ENCODE data around the gene ZFP62. TPM values are rescaled to one million over a fixed set of nuclear protein-coding genes. Genes with fewer than 3 reads are reported as not detected.

The ZFP62 gene
- total RNA-seq, 1 experiment from 2014 or later = 30.7 TPM

DNA sequence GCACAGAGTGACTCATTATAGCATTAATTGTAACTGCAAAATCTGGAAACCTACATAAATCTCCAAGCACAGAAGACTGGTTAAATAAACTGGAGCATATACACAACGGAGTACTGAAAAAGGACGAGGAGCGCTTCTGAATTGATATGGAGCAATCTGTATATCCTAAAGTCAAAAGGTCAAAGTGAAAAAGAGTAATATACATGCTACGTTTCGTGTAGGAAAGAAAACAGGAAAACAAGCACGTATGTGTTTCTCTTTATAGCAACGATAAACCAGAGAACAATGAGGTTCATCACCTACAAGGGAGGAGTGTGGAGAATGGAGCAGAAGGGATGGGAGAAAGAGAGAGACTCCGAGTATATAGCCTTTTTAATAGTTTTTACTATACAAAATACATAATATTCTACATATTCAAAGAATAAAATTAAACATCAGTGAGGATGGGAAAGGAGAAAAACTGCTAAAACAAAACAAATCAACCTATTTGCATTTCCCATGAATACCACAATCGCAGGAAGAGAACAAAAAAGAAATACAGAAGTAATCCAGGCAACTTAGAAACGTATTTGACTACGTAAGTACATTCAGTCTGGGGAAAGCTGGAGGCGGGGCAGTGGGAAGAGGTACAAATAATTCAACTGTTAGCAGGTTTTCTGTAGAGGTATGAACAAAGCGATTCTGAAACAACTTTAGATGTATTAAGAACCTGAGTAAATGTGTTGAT, 7.8 kb downstream of the ZFP62 start:
- H3K27me3 ChIP-seq (ENCODE audit: insufficient read depth, low read length) = no peaks in the 10 kb centered on the region
- peaks cover 27 to 68% of the 10 kb centered on the region in 2 experiments for H3K36me3 ChIP-seq (ENCODE audit: control insufficient read depth in 1 of 2, insufficient read depth in 2 of 2, low read length in 2 of 2)
- no peak overlapping the region for H3K27ac ChIP-seq (ENCODE audit: low read depth, low read length)
- H3K4me2 ChIP-seq (ENCODE audit: low read length) = no peak overlapping the region
- TF ChIP-seq RAD21 (IDR thresholded peaks at IDR 0.05; ENCODE audit: low read depth) (no peak), REST (IDR thresholded peaks at IDR 0.05; ENCODE audit: low read depth) (no peak), POLR2A (IDR thresholded peaks at IDR 0.05; ENCODE audit: borderline replicate concordance, extremely low read depth, insufficient read depth, insufficient read length) (no peak)
- H3K9ac ChIP-seq (ENCODE audit: low read length) = no peak overlapping the region
- DNase-seq (ENCODE audit: low read depth, low spot score) (no peak), ATAC-seq (no peak)
- ChIA-PET POLR2A (no interaction called here), RAD21 (ENCODE audit: low non-redundant PET in 1 of 2, low total read pairs in 2 of 2, uncharacterized antibody in 2 of 2, unreplicated experiment in 2 of 2) (no interaction called here), CTCF (no interaction called here)
- no peak overlapping the region for H3K4me3 ChIP-seq (replicated peaks in 1 of 2; ENCODE audit: low read depth in 1 of 2, low read length in 2 of 2)
- H3K79me2 ChIP-seq (ENCODE audit: insufficient read depth, low read length) = peaks cover 20% of the 10 kb centered on the region
- no peaks in the 10 kb centered on the region for H3K9me2 ChIP-seq (ENCODE audit: insufficient read depth)
- peaks cover 25 to 34% of the 10 kb centered on the region in 2 experiments; a peak in 3 of 4 replicates for H3K9me3 ChIP-seq (ENCODE audit: control insufficient read depth in 1 of 2, insufficient read depth in 1 of 2, low read depth in 1 of 2, low read length in 2 of 2)
- H2AFZ ChIP-seq (ENCODE audit: low read depth, low read length, poor library complexity, severe bottlenecking) = no peak overlapping the region
- no TSS peak for BruUV-seq (replicated peaks)
- H4K20me1 ChIP-seq (ENCODE audit: insufficient read depth) = no peaks in the 10 kb centered on the region
- intact Hi-C loops (cut with micrococcal nuclease) = no loop called here
- no peaks in the 10 kb centered on the region for H3K4me1 ChIP-seq (ENCODE audit: control insufficient read depth in 1 of 2, insufficient read depth in 2 of 2, low read length in 2 of 2)

- intact Hi-C loops (cut with micrococcal nuclease) = no loop called here
- Histone ChIP-seq H4K20me1 (ENCODE audit: insufficient read depth) (no peaks in the 10 kb centered on the region), H3K9ac (ENCODE audit: low read length) (no peak overlapping the region), H3K27me3 (ENCODE audit: insufficient read depth, low read length) (no peaks in the 10 kb centered on the region), H3K36me3 (ENCODE audit: control insufficient read depth in 1 of 2, insufficient read depth in 2 of 2, low read length in 2 of 2) (peaks cover 27 to 71% of the 10 kb centered on the region in 2 experiments), H3K4me2 (ENCODE audit: low read length) (no peak overlapping the region), H3K9me3 (ENCODE audit: control insufficient read depth in 1 of 2, insufficient read depth in 1 of 2, low read depth in 1 of 2, low read length in 2 of 2) (peaks cover 25 to 35% of the 10 kb centered on the region in 2 experiments; a peak in 3 of 4 replicates), H3K9me2 (ENCODE audit: insufficient read depth) (no peaks in the 10 kb centered on the region), H2AFZ (ENCODE audit: low read depth, low read length, poor library complexity, severe bottlenecking) (no peak overlapping the region), H3K4me1 (ENCODE audit: control insufficient read depth in 1 of 2, insufficient read depth in 2 of 2, low read length in 2 of 2) (no peaks in the 10 kb centered on the region), H3K79me2 (ENCODE audit: insufficient read depth, low read length) (peaks cover 18% of the 10 kb centered on the region), H3K4me3 (replicated peaks in 1 of 2; ENCODE audit: low read depth in 1 of 2, low read length in 2 of 2) (no peak overlapping the region), H3K27ac (ENCODE audit: low read depth, low read length) (no peak overlapping the region)
- CTCF ChIA-PET = no interaction called here
- ATAC-seq = no peak
- POLR2A ChIA-PET = no interaction called here
- no peak for DNase-seq (ENCODE audit: low read depth, low spot score)
- RAD21 ChIA-PET (ENCODE audit: low non-redundant PET in 1 of 2, low total read pairs in 2 of 2, uncharacterized antibody in 2 of 2, unreplicated experiment in 2 of 2) = no interaction called here
- no TSS peak for BruUV-seq (replicated peaks)
- TF ChIP-seq YY1 (IDR thresholded peaks at IDR 0.05; ENCODE audit: extremely low read depth, insufficient replicate concordance, low read depth, low read length) (no peak), ZNF274 (IDR thresholded peaks at IDR 0.05; ENCODE audit: low read depth, low read length) (no peak), ELF1 (IDR thresholded peaks at IDR 0.05; ENCODE audit: borderline replicate concordance, low read depth) (no peak), EZH2phosphoT487 (IDR thresholded peaks at IDR 0.05; ENCODE audit: borderline replicate concordance) (no peak), EZH2 (IDR thresholded peaks at IDR 0.05) (no peak), ATF3 (IDR thresholded peaks at IDR 0.05) (no peak), RAD21 (IDR thresholded peaks at IDR 0.05; ENCODE audit: low read depth) (no peak), ZFX (IDR thresholded peaks at IDR 0.05) (no peak), SIN3A (IDR thresholded peaks at IDR 0.05; ENCODE audit: low read depth) (no peak), TCF7L2 (IDR thresholded peaks at IDR 0.05; ENCODE audit: borderline replicate concordance, extremely low read depth, insufficient read depth, insufficient read length) (no peak)
- TF ChIP-seq, protein P1, sequence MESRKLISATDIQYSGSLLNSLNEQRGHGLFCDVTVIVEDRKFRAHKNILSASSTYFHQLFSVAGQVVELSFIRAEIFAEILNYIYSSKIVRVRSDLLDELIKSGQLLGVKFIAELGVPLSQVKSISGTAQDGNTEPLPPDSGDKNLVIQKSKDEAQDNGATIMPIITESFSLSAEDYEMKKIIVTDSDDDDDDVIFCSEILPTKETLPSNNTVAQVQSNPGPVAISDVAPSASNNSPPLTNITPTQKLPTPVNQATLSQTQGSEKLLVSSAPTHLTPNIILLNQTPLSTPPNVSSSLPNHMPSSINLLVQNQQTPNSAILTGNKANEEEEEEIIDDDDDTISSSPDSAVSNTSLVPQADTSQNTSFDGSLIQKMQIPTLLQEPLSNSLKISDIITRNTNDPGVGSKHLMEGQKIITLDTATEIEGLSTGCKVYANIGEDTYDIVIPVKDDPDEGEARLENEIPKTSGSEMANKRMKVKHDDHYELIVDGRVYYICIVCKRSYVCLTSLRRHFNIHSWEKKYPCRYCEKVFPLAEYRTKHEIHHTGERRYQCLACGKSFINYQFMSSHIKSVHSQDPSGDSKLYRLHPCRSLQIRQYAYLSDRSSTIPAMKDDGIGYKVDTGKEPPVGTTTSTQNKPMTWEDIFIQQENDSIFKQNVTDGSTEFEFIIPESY (IDR thresholded peaks at IDR 0.05; ENCODE audit: extremely low read depth, insufficient replicate concordance, low read length) = no peak
Observed at GRCh38 chr5:180852495-180852894, 8.6 kb downstream of the ZFP62 start.
